NCI-H1436 treated with DMSO at 0.1 percent for 48 hours (cell line): Measurements from ENCODE around the gene MAGI1.
"Not testable (repeated sequence)": the region's sequence is repeated elsewhere in the genome, so short reads cannot be mapped to it uniquely, and the experiment has no call there.

Experiments
- DNase-seq: peaks from one replicate; lab custom pipeline; 2025; lab: John Stamatoyannopoulos, UW

MAGI1 gene

DNA sequence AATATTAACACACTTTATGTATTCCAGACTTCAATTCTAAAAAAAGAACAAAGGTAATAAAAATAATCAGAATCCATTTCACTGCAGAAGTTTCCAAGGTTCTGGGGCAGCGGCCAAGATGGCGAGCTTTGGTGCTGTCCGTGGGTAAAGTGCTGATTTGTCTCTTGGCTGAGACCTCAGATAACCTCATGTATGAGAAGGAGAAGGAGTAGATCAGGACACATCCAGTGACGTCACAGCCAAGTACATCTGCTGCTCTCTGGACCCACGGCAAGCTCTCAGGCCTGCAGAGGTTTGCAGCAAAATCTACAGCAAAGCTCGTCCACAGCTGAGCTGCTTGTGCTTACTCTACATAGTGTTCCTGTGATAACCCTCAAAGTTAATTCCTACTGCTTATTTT lies 165.7 kb downstream of the MAGI1 start:
- DNase-seq = no peak

- DNase-seq = no peak
Measured at GRCh38 chr3:65871305-65872141, 167.2 kb downstream of the MAGI1 start.

DNA sequence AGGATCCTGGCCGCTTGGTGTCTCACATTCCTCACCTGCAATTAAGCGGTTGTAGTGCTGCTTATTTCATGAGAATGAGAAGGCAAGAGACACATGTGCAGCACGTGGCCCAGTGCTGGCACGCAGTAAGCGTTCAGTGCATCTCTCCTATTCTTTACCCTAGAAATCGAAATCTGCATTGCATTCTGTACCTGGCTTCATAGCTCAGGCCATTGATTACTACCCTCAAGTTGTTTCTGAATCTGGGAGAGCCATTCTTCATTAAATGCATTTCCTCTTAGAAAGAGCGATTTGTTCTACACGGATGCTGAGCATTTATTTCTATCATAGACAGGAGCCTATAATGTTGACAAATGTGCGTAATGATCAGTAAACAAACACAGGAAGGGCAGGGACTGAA lies 168.9 kb downstream of the MAGI1 start:
- no peak for DNase-seq

DNA sequence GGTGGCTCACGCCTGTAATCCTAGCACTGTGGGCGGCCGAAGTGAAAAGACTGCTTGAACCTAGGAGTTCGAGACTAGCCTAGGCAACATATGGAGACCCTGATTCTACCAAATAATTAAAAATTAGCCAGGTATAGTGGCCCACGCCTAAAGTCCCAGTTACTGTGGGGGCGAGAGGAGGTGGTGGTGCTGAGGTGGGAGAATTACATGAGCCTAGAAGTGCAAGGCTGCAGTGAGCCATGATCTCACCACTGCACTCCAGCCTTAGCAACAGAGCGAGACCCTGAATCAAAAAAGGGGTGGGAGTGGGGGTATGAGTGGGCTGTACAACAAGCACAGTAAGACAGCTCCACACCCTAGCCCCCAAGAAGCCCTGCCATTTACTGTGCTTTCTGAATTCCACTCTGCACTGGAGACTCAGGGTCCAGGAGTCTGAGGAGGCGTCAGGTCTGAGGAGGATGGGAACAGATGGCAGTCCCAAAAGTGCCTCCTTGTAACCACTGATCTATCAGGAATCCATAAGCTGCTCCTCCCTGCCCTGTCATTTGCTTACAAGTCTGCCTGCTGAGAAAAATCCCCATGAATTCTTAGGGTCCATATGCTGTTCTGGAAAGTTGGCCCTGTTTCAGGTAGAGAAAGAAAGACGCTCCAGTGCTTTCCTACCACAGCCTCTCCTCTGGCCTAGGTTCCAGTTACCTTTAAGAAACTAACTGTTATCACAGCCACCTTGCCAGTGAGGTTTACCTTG lies 171.1 kb downstream of the MAGI1 start:
- DNase-seq = no peak

DNA sequence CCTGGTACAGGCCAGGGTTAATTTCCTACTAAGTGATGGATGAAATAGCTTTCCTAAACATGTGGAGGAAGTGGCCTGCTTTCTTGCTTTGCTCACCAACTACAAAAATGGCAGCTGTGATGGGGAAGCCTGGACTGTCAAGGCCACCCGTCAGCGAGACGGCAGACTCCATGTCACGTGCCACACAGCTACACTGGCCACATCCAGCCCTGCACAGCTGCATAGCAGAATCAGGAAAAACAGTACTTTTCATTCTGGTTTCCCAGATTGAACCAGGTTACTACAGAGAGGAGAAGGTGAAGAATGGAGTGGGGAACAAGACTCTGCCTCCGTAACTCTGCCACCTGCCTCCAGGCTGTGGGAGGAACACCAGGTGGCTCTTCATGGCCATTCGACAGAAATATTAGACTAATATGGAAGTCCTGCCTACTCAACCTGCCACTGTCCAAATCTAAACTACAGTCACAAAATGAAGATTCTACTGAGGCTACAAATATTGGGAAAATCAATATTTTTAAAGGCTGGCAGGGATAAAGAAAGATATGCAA lies 174.3 kb downstream of the MAGI1 start:
- no peak for DNase-seq

- no peak for DNase-seq
Measured at GRCh38 chr3:65861718-65862117, 177.0 kb downstream of the MAGI1 start.

DNA sequence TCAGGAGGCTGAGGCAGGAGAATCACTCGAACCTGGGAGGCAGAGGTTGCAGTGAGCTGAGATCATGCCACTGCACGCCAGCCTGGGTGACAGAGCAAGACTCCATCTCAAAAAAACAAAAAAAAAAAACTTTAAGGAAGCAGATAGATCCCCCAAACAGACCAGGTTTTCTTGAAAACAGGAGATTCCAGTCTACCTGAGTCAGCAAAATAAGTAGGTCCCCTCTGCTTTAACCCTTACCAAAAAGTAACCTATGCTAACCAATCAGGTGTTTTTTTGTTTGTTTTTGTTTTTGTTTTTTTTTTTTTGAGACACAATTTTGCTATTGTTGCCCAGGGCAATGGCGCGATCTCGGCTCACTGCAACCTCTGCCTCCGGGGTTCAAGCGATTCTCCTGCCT lies 179.1 kb downstream of the MAGI1 start:
- DNase-seq = not testable (repeated sequence)

- DNase-seq = no peak
Measured at GRCh38 chr3:65858749-65859148, 180.0 kb downstream of the MAGI1 start.

- no peak for DNase-seq
Measured at GRCh38 chr3:65857327-65857726, 181.4 kb downstream of the MAGI1 start.

DNA sequence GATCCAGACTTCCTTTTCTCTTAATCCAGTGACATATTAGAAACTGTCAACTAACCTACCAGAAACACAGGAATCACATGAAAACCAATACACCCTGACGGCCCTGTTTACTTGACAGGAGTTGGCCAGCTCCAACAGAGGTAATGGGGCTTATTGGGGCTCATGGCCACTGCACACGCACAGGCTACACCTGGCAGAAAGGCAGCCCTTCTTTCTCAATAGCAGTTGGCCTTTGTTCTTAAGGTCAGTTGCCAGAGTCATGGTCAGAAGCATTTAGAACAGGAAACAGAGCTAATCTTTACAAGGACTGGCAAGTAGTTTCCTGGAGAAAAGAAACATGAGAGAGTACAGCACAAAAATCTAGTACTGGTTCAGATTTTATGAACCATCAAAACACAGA lies 181.8 kb downstream of the MAGI1 start:
- no peak for DNase-seq

- no peak for DNase-seq
Measured at GRCh38 chr3:65855370-65856100, 183.2 kb downstream of the MAGI1 start.

GRCh38 chr3:65854606-65855304 lies 184.0 kb downstream of the MAGI1 start:
- no peak for DNase-seq

GRCh38 chr3:65851827-65852226 lies 186.9 kb downstream of the MAGI1 start:
- DNase-seq = no peak

DNA sequence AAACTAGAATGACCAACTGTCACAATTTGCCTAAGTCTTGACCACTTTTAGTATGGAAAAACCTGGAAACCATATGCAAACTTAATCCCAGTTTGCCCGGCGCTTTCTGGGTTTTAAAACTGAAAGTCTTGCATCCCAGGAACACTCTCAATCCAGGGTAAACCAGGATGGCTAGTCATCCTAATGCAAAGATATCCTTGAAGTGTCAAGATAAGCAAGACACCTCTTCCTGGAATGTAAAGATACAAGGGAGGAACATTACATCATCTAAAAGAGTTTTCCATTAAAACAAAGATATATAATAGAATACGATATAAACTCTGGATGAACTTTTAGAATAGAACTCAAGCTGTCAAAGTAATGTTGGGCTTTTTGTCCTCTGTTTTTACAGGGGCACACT lies 188.5 kb downstream of the MAGI1 start:
- no peak for DNase-seq

- no peak for DNase-seq
Measured at GRCh38 chr3:65848024-65848423, 190.7 kb downstream of the MAGI1 start.

GRCh38 chr3:65846936-65847335 lies 191.8 kb downstream of the MAGI1 start:
- DNase-seq = no peak

DNA sequence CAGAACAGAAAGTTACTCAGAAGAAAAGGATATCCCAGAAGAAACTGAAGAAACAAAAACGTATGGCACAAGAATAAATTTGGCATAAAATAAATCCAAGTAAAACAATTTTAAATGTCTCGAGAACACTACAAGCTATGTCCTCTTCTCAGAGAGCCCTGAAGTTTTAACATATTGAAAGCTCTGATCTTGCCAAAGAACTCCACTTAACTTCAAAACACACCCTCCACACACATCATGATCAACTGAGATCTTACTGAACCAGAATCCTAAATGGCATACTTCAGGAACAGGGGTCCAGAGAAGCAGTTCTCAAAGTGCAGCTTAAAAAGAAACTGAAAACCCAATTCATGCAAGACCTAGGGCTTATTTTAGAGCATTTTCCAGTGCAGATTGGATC lies 194.3 kb downstream of the MAGI1 start:
- DNase-seq = no peak

DNA sequence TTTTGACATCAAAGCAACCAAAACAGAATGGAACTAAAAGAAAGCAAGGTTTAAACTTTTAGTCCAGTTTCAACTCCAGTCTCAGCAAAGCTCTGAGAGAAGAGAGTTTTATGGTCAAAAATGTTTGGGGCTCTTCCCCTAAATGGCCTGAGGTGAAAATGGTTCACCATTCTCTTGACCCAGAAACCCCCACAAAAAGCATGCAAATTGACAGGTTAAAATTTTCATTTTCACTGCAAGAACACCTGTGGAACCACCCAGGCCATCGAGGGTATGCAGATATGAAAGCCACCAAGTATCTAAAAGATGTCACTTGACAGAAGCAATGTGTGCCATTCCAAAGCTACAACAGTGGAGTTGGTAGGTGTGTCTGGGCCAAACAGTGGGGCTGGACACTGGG lies 195.0 kb downstream of the MAGI1 start:
- DNase-seq = no peak

DNA sequence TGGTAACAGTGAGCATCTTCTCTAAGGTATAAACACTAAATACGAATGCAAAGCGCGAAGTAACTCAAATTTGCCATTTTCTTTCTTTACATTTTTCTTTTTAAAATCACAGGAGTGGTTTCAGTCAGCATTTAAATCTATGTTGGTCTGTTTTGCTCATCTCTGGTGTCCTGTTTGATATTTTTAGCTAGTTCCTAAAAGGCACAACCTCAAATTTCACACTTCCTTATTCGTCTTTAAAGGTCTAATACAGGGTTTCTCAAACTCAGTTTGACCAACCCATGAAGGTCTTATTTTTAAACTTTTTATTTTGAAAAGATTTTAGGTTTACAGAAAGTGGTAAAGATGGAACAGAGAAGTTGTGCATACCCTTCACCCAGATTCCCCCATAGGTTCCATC lies 201.1 kb downstream of the MAGI1 start:
- DNase-seq = no peak

DNA sequence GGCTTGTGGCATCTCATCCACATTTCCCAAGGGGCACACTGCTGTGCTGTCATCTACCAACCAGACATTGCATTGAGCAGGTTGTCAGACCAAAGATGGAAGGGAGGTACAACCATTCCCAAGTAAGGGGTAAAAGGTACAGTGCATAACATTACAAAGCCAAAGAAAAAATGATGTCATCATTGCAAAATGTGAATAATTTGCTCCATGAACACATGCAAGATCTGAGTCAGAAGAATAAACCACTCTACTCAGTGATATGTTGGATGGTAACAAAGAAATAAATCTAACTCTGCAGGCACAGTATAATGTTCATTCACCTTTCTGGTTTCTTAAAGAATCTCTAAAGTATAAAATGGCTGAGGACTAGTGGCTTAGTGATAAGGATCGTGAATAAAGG lies 202.7 kb downstream of the MAGI1 start:
- DNase-seq = no peak

- no peak for DNase-seq
Measured at GRCh38 chr3:65833761-65834505, 204.8 kb downstream of the MAGI1 start.
